Osteocyte (in vitro differentiated cells): ENCODE results near the gene ADCY2. TPM values are rescaled to one million over a fixed set of nuclear protein-coding genes. Genes with fewer than 3 reads are reported as not detected.

ENCODE experiments used
- DNase-seq: peaks from one replicate; pipeline ENCODE4 v3.0.0; 2021; ENCODE audit warnings: mixed read lengths; ENCODE audit not compliant: unreplicated experiment; ENCODE audit errors: extremely low spot score
- H3K27ac Mint-ChIP-seq: one replicate; pipeline ENCODE4 v1.8.0; 2021; ENCODE audit warnings: mild to moderate bottlenecking, mixed read lengths; ENCODE audit not compliant: unreplicated experiment
- H3K27me3 Mint-ChIP-seq: one replicate; pipeline ENCODE4 v1.8.0; 2021; ENCODE audit warnings: mixed read lengths; ENCODE audit not compliant: unreplicated experiment
- H3K36me3 Mint-ChIP-seq: one replicate; pipeline ENCODE4 v1.8.0; 2021; ENCODE audit warnings: mixed read lengths; ENCODE audit not compliant: unreplicated experiment
- H3K4me1 Mint-ChIP-seq: one replicate; pipeline ENCODE4 v1.8.0; 2021; ENCODE audit warnings: mixed read lengths; ENCODE audit not compliant: unreplicated experiment
- H3K4me3 Mint-ChIP-seq: one replicate; pipeline ENCODE4 v1.8.0; 2021; ENCODE audit warnings: mild to moderate bottlenecking, moderate library complexity, mixed read lengths; ENCODE audit not compliant: unreplicated experiment
- H3K9me3 Mint-ChIP-seq: one replicate; pipeline ENCODE4 v1.8.0; 2021; ENCODE audit warnings: mixed read lengths; ENCODE audit not compliant: unreplicated experiment
- total RNA-seq: library from RNA; stranded (reverse); gene quantifications from 2 replicates; pipeline ENCODE4 v1.2.1, GENCODE V29; 2021
- TF ChIP-seq, protein P1 (sequence below): fragments of 200-600 bp; sonication (generic); IDR thresholded peaks from 2 replicates; pipeline ENCODE4 v1.5.0; 2021; ENCODE audit warnings: antibody characterized with exemption, mild to moderate bottlenecking, moderate library complexity

ADCY2 gene
- total RNA-seq, 1 donor from 2014 or later: not detected

DNA sequence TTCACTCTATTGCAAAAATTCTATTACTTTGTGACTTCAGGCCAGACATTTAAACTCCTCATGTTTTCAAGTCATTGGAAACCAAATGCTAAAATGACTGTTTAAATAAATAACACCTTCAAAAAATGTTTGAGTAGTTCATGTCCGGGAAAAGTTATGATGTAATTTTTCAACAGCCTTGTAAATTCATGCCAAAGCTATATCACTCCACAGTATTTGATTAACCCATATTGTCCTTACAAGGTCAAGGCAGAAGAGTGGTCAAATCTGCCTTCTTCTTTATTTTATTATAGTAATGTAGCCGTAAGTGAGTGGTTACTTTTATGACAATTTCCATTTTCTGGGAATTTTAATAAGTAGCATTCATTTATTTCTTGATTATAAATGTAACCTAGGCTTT, 72.8 kb downstream of the ADCY2 start:
- H3K27ac Mint-ChIP-seq: no peak overlapping the region
- DNase-seq: no peak
- H3K4me1 Mint-ChIP-seq: no peaks in the 10 kb centered on the region
- TF ChIP-seq, protein P1, sequence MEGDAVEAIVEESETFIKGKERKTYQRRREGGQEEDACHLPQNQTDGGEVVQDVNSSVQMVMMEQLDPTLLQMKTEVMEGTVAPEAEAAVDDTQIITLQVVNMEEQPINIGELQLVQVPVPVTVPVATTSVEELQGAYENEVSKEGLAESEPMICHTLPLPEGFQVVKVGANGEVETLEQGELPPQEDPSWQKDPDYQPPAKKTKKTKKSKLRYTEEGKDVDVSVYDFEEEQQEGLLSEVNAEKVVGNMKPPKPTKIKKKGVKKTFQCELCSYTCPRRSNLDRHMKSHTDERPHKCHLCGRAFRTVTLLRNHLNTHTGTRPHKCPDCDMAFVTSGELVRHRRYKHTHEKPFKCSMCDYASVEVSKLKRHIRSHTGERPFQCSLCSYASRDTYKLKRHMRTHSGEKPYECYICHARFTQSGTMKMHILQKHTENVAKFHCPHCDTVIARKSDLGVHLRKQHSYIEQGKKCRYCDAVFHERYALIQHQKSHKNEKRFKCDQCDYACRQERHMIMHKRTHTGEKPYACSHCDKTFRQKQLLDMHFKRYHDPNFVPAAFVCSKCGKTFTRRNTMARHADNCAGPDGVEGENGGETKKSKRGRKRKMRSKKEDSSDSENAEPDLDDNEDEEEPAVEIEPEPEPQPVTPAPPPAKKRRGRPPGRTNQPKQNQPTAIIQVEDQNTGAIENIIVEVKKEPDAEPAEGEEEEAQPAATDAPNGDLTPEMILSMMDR: no peak
- H3K9me3 Mint-ChIP-seq: peaks cover 28% of the 10 kb centered on the region
- H3K36me3 Mint-ChIP-seq: no peaks in the 10 kb centered on the region
- no peaks in the 10 kb centered on the region for H3K27me3 Mint-ChIP-seq
- no peak overlapping the region for H3K4me3 Mint-ChIP-seq

DNA sequence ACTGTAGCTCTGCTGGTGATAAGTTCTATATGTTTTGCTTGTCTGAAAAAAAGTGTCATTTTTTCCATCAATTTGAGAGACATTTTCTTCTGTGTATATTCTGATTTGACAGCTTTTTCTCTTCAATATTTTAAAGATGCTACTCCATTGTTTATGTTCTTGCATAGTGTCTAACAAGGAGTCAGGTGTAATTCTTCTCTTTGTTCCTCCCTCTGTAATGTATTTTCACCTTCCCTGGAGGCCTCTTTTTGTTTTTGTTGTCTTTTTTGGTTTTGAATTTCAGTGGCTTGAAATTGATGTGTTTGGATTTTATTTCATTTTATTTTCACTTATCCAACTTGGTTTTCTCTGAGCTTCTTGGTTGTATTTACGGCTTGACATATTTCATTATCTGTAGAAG, 75.8 kb downstream of the ADCY2 start:
- H3K9me3 Mint-ChIP-seq: peaks cover 35% of the 10 kb centered on the region
- no peaks in the 10 kb centered on the region for H3K36me3 Mint-ChIP-seq
- no peak for DNase-seq
- TF ChIP-seq, protein P1: no peak
- H3K27ac Mint-ChIP-seq: no peak overlapping the region
- H3K4me1 Mint-ChIP-seq: no peaks in the 10 kb centered on the region
- H3K4me3 Mint-ChIP-seq: no peak overlapping the region
- no peaks in the 10 kb centered on the region for H3K27me3 Mint-ChIP-seq

DNA sequence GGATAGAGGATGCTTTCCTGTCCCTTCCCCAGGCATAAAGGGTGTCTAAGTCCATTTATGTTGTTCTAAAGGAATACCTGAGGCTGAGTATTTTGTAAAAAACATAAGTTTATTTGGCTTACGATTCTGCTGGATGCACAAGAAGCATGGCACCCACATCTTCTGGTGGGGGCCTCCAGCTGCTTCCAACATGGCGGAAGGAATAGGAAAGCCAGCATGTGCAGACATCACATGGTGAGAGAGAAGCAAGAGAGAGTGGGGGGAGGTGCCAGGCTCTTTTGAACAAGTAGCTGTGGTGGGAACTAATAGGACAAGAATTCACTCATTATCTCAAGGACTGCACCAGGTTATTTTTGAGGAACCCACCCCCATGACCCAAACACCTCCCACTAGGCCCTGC, 77.2 kb downstream of the ADCY2 start:
- Mint-ChIP-seq H3K9me3 (peaks cover 35% of the 10 kb centered on the region), H3K27ac (no peak overlapping the region), H3K4me1 (no peaks in the 10 kb centered on the region), H3K36me3 (no peaks in the 10 kb centered on the region), H3K4me3 (no peak overlapping the region), H3K27me3 (no peaks in the 10 kb centered on the region)
- TF ChIP-seq, protein P1: no peak
- DNase-seq: no peak

DNA sequence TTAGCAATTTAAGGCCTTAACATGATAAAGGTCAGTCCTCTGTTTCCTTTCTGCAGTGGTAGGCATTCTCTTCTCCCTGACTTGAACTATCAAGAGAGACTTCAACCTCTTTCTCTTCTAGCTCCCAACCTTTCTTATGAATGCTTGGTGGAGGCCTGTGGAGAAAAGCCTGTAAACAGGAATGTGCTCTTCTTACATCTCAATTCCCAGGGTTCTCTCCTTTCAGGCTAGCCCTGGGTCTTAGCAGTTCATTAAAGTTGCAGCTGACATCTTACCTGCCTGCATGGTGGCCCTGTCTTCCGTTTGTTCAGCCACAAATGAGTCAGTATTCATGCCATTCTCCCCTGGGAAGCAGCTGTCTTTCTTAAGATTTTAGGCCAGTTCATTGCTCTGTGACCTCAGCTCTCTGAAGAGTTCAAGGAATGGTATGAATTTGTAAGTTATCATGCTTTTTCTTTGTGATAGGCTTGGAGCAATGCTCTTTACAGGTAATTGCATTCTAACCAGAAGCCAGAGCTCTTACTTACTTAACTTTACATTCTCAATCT, 77.8 kb downstream of the ADCY2 start:
- Mint-ChIP-seq H3K4me3 (no peak overlapping the region), H3K27ac (no peak overlapping the region), H3K9me3 (peaks cover 35% of the 10 kb centered on the region), H3K4me1 (no peaks in the 10 kb centered on the region), H3K36me3 (no peaks in the 10 kb centered on the region), H3K27me3 (no peaks in the 10 kb centered on the region)
- DNase-seq: no peak
- TF ChIP-seq, protein P1: no peak

DNA sequence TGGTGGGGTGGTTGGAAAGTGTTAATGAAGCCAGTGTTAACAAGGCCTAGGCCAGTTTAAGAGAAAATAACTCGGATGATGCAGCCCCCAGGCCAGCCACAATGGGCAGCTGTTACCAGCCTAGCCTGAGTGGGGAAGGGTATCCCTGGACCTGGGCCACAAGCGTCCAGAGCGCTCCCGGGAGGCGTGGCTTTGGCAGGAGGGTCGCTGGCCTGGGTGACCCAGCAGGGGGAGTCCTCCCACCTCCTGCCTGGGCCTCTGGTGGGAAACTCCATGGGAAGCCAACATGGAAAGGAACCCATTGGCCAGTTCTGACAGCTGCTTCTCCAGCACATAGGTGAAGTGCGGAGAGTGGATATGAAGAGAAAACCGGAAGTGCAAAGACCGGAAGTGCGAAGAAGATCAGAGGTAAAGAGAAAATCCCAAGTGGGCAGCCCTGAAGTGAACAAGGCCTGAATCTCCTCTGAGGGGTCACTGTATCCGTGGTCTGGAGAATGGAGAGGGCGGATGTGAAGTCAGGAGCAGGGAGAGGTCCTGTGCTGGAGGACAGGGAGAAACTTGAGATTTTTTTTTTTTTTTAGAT, 79.0 kb downstream of the ADCY2 start:
- H3K36me3 Mint-ChIP-seq: no peaks in the 10 kb centered on the region
- H3K4me1 Mint-ChIP-seq: no peaks in the 10 kb centered on the region
- TF ChIP-seq, protein P1: no peak
- DNase-seq: no peak
- H3K4me3 Mint-ChIP-seq: no peak overlapping the region
- no peak overlapping the region for H3K27ac Mint-ChIP-seq
- peaks cover 35% of the 10 kb centered on the region for H3K9me3 Mint-ChIP-seq
- no peaks in the 10 kb centered on the region for H3K27me3 Mint-ChIP-seq
